ENCODE measurements around the gene PSMB7.

DNA sequence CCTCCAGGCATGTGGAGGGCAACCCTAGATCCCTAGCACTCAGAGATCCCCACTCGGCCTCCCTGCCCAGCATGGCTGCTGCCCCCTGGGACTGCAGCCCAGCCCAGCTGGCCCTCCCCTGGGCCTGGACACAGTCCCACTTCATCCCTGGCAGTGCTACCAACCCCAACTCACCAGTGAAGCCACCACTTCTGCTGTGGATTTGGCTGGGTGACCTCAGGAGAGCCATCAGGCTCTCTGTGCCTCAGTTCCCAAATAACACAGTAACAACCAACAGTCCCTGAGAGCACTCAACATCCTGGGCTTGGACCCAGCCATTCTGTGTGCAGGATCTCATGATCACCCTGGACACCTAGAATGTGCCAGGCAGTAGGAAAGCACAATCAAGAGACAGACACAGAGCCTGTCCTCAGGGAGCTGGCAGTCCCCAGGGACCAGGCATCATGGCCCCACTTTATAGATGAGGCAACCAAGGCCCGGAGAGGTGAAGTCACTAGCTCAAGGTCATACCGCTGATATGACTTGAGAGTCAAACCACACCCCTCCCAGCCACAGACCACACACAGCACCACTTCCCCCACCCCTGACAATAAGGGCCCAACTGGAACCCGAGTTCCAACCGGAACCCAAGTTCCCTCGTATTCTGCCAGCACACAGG, 4.7 kb upstream of the PSMB7 start:
- TF ChIP-seq, protein P1, sequence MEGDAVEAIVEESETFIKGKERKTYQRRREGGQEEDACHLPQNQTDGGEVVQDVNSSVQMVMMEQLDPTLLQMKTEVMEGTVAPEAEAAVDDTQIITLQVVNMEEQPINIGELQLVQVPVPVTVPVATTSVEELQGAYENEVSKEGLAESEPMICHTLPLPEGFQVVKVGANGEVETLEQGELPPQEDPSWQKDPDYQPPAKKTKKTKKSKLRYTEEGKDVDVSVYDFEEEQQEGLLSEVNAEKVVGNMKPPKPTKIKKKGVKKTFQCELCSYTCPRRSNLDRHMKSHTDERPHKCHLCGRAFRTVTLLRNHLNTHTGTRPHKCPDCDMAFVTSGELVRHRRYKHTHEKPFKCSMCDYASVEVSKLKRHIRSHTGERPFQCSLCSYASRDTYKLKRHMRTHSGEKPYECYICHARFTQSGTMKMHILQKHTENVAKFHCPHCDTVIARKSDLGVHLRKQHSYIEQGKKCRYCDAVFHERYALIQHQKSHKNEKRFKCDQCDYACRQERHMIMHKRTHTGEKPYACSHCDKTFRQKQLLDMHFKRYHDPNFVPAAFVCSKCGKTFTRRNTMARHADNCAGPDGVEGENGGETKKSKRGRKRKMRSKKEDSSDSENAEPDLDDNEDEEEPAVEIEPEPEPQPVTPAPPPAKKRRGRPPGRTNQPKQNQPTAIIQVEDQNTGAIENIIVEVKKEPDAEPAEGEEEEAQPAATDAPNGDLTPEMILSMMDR (IDR thresholded peaks at IDR 0.05; ENCODE audit: low read length) = no peak
- no peak for TF ChIP-seq EZH2 (IDR thresholded peaks at IDR 0.05; ENCODE audit: borderline replicate concordance, low read length)

Data from OCI-LY1 (cell line).